ENCODE measurements around the gene NCAM1.

DNA sequence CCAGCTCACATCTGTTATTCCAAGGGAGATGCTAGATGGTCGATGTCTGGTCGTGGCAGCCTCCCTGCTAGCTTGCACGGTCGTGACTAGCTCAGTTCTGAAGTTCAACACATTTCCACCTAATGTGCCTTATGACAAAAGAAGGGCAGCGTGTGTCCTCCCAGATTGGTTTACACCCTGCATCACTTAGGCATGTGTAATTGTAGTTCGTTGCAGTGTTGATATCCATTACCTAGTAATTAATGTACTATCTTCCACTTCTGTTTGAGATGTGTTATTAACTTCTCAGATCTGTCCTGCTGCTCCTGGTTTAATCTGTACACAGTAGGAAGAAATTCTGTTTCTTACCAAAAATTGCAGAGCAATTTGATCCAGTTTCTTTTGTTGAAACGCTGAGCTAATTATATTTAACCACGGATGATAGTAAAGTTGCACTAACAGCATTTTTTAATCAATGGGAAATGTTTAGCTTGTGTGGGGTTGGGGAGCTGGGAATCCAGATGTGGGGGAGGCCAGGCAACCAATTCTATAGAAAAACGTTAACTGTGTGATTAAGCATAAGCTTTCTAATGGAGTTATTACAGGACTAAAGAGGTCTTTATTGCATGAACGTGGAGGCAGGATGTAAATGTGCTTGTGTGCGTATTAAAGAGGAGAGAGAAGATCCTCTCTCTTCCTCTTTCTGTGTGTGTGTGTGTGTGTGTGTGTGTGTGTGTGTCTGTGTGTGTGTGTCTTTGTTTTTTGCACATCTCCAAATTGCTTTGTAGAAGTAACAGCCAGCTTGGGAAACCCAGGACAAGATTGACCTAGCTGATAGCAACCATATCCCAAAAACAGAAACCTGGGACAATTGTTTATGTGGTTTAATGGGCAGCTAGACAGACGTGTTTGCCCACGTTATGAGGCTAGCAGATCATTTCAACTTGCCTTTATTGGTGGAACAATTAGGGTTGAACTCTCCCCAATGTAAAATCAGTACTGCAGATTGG is 207.4 kb downstream of the NCAM1 start:
- TF ChIP-seq, protein P1, sequence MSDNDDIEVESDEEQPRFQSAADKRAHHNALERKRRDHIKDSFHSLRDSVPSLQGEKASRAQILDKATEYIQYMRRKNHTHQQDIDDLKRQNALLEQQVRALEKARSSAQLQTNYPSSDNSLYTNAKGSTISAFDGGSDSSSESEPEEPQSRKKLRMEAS (IDR thresholded peaks at IDR 0.05), result no peak
- TF ChIP-seq, protein P2, sequence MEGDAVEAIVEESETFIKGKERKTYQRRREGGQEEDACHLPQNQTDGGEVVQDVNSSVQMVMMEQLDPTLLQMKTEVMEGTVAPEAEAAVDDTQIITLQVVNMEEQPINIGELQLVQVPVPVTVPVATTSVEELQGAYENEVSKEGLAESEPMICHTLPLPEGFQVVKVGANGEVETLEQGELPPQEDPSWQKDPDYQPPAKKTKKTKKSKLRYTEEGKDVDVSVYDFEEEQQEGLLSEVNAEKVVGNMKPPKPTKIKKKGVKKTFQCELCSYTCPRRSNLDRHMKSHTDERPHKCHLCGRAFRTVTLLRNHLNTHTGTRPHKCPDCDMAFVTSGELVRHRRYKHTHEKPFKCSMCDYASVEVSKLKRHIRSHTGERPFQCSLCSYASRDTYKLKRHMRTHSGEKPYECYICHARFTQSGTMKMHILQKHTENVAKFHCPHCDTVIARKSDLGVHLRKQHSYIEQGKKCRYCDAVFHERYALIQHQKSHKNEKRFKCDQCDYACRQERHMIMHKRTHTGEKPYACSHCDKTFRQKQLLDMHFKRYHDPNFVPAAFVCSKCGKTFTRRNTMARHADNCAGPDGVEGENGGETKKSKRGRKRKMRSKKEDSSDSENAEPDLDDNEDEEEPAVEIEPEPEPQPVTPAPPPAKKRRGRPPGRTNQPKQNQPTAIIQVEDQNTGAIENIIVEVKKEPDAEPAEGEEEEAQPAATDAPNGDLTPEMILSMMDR (CRISPR knock-in tag; IDR thresholded peaks at IDR 0.05), result no peak
- TF ChIP-seq MEIS2 (CRISPR knock-in tag; IDR thresholded peaks at IDR 0.05), result no peak
- TF ChIP-seq ONECUT2 (CRISPR knock-in tag; IDR thresholded peaks at IDR 0.05), result no peak
- no peak for TF ChIP-seq ZNF343 (CRISPR knock-in tag; IDR thresholded peaks at IDR 0.05)
- TF ChIP-seq, protein P3, sequence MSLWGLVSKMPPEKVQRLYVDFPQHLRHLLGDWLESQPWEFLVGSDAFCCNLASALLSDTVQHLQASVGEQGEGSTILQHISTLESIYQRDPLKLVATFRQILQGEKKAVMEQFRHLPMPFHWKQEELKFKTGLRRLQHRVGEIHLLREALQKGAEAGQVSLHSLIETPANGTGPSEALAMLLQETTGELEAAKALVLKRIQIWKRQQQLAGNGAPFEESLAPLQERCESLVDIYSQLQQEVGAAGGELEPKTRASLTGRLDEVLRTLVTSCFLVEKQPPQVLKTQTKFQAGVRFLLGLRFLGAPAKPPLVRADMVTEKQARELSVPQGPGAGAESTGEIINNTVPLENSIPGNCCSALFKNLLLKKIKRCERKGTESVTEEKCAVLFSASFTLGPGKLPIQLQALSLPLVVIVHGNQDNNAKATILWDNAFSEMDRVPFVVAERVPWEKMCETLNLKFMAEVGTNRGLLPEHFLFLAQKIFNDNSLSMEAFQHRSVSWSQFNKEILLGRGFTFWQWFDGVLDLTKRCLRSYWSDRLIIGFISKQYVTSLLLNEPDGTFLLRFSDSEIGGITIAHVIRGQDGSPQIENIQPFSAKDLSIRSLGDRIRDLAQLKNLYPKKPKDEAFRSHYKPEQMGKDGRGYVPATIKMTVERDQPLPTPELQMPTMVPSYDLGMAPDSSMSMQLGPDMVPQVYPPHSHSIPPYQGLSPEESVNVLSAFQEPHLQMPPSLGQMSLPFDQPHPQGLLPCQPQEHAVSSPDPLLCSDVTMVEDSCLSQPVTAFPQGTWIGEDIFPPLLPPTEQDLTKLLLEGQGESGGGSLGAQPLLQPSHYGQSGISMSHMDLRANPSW (CRISPR knock-in tag; IDR thresholded peaks at IDR 0.05; ENCODE audit: borderline replicate concordance), result no peak
- no peak for TF ChIP-seq SMC3 (IDR thresholded peaks at IDR 0.05; ENCODE audit: low read length)
- TF ChIP-seq TCF12 (IDR thresholded peaks at IDR 0.05), result no peak
- no peak for TF ChIP-seq TCF12 (CRISPR knock-in tag; IDR thresholded peaks at IDR 0.05)
- no peak for TF ChIP-seq FOXM1 (CRISPR knock-in tag; IDR thresholded peaks at IDR 0.05)
- TF ChIP-seq ZMYM2 (CRISPR knock-in tag; IDR thresholded peaks at IDR 0.05), result no peak
- no peak for TF ChIP-seq TARDBP (CRISPR knock-in tag; IDR thresholded peaks at IDR 0.05)
- no peak for TF ChIP-seq NCOR1 (IDR thresholded peaks at IDR 0.05; ENCODE audit: borderline replicate concordance, low read length)
